ENCODE results near the gene SLC6A9.
A peak's percentile ranks its signal among the peaks of the same experiment; 100 is the strongest.

Gene SLC6A9

DNA sequence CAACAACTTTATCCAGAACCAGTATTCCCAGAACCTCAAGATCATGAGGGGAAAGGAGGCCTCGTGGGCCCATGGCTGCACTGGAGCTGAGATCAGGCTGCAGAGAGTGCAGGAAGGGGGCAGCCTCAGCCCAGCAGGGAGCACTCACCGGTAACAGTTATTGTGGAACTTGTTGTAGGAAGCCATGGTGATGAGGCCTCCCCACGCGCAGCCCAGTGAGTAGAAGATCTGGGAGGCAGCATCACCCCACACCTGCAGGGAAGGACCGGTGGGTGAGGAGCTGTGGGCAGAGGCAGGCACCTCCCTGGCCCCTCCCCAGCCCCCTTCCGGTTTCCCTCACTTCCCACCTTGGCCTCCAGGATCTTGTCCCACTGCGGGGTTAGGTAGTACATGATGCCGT, 29.1 kb downstream of the SLC6A9 start:
- DNase-seq (ENCODE audit: low read depth in 2 of 2) = no peak

DNA sequence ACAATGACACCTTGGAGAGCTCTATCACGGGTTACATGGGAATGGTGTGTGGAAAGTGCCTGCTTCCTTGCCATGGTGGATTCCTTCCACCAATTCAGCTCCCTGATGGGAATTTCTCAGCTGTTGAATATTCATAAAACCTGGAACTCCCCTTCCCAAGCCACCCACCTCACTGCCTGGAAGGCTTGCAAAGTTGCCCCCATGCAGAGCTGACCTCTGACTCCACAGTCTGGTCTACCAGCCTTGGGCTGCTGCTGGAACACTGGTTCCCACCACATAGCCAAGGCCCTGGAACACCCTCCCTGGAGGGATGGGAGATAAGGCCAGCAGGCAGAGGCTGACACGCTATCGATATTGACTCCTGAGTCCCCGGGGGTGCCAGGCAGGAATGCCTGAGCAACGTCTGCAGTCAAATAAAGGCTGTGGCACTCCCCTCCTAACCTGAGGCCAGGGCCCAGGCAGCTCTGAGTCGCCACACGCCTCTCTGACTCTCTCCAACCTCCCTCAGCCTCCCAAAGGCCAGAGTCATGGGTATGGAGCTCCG, 31.1 kb downstream of the SLC6A9 start:
- no peak for DNase-seq (ENCODE audit: low read depth in 2 of 2)

DNA sequence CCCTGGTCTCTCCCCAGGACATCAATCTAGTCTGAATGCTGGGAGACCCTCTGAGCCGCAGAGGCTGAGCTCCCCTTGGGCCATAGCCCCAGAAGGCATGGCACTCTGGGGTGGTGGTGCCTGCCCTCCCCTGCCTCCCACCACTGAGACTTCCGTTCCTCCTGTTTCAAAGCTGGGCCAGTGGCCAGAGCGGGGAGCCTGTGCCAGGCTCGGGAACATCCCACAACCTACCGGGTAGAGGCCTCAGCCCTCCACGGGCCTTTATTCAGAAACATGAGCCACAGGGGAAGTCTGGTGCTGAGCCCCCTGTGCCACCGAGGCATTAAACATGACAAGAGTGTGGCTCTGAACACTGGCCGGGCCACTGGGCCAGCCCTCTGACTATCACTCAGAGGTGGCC, 31.8 kb downstream of the SLC6A9 start:
- no peak for DNase-seq (ENCODE audit: low read depth in 2 of 2)

DNA sequence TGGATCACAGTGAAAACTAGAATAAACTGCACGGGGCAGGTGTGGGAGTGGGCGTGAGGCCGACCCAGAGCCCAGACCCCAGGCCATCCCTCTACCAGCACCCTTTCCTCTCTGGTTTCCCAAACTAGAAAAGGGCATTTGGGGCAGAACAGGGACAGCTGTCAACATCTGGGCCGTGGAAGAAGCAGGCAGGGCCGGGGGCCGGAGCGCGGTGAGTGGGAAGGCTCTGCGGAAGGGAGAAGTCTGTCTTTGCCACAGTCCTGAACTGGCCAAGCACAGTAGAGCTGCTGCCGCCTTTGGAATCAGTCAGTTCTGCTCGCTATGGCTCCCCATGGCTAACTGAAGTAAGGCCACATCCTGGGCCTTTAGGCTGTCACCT, 33.3 kb downstream of the SLC6A9 start:
- no peak for DNase-seq (ENCODE audit: low read depth in 2 of 2)

DNA sequence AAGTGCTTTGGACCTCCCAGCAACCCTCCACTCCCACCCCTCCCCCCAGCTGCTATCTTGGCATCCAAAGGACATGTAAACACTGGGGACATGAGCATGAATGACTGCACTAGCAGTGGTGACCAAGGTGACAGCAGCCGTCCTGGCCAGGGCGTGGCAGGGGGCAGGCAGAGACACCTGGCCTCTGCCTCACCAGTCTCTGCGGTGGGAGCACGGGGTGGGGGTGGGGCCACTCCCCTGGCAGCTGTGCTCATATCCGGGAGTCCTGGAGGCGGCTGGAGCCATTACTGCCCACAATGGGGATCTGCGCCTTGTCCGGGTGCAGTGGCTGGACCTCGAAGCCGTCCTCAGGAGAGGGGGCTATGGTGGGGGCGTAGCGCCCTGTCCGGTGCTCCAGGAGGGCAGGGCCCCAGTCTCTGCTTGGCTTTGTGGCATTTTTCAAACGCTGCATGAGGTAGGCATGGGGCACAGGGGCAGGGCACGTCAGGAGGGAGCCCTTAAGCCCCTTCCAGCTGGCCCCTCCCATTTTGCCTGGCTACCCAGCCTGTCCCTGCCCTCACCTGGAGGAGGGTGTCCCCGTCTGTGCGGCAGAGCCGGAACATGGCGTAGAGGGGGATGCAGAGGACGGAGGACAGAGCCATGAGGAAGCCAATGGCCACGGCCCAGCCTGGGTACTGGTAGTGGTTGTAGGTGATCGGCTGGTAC, 33.8 kb downstream of the SLC6A9 start:
- no peak for DNase-seq (ENCODE audit: low read depth in 2 of 2)

DNA sequence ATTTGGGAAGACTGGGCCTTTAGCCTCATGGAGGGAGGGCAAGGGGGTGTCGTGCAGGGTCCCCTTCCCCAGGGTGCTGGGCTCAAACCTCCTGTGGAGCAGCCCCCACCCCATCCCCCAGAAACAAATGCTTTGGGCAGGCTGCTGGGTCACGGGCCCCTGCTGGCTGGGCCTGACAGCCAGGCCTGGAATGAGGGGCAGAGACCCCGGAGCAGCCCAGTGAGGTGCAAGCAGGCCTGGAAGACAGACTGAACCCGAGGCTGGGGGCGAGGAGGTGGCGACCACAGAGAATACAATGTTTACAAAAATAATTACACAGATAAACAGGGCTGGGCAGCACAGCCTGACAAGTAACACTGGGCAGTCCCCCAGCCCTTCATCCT, 34.5 kb downstream of the SLC6A9 start:
- DNase-seq (ENCODE audit: low read depth in 2 of 2) = no peak

DNA sequence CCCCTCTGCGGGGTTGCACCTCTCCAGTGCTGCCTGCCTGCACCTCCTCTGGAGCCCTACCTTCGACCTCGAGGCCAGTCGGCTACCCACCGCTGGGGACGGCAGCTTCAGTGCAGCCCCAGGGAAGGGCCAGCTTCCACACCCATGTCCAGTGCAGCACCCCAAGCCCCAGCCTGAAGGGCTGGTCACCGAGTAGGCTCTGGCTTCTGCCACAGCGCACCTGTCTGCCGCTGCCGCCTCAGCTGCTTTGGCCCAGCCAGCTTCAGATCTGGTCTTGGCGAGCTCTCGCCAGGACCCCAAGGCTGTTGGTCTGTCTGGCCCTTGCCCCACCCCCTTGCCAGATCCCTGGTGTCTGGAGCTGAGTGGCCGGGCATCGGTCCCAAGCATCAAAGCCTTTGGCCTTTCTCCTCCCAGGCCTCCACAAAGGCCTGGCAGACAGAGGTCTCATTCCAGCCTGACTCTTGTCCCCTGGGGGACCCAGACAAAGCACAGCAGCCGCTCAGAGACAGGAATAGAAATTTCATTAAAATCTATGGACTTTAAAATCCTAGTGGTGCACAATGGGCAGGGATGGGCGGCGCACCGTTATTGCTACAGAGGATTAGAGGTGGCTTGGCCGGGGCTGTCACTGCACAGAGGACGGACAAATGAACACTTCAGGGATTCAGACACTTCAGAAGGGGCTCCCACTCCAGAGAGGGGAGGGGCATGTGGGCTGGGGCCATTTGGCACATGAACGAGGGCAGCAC, 35.1 kb downstream of the SLC6A9 start:
- DNase-seq (ENCODE audit: low read depth in 2 of 2) = no peak

DNA sequence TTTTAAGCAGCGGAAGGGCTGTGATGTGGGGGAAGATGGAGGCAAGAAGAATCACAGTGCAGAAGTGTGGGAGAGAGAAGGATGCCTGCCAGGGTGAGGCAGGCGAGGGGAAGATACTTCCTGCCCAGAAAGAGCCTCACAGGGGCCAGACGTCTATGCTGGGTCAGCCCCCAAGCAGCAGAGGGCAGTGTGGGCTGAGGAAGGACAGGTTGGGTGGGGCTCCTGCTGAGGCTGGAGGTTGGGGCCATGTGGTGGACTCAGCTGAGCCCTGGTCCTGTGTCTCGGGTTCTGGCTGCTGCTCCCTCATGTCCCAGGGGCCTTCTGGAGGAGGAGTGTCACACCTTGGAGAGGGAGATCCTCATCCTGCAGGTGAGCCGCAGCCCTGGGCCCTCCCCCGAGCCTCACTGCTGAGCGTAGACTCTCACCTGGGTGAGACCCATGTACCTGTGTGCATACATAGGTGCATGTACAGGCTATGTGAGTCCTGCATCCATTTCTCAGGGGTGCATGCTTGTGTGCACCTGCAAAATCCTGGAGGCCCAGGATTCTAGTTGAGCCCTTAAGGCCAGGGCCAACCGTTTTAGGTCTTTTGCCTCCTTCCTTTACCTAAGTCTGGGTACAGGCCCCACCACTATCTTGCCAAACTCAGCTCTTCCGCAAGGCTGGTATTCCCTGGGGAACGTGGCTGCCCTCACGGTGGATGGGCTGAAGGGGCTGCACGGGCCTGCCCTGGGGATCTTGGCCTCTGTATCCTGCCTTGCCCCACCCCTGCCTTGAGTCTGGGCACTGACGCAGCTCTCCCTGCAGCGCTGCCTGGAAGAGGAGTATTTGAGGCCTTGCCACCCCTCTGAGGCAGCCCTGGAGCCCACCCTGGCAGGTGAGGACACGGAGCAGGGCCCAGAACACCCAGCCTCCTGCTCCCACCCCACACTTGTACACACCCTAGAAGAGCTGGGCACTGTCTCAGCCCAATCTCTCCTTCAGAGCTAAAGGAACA, 36.2 kb downstream of the SLC6A9 start:
- DNase-seq (ENCODE audit: low read depth in 2 of 2) = no peak

DNA sequence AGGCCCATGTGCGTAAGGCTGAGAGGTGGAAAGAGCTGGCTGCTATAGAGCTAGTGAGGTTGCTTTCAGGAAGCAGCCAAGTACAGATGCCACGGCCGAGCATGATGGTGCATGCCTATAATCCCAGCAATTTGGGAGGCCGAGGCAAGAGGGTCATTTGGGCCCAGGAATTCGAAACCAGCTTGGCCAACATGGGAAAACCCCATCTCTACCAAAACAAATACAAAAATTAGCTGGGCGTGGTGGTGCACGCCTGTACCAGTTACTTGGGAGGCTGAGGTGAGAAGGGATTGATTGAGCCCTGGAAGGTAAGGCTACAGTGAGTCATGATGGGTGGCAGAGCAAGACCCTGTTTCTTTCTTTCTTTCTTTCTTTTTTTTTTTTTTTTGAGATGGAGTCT, 37.2 kb downstream of the SLC6A9 start:
- no peak for DNase-seq (ENCODE audit: low read depth in 2 of 2)

DNA sequence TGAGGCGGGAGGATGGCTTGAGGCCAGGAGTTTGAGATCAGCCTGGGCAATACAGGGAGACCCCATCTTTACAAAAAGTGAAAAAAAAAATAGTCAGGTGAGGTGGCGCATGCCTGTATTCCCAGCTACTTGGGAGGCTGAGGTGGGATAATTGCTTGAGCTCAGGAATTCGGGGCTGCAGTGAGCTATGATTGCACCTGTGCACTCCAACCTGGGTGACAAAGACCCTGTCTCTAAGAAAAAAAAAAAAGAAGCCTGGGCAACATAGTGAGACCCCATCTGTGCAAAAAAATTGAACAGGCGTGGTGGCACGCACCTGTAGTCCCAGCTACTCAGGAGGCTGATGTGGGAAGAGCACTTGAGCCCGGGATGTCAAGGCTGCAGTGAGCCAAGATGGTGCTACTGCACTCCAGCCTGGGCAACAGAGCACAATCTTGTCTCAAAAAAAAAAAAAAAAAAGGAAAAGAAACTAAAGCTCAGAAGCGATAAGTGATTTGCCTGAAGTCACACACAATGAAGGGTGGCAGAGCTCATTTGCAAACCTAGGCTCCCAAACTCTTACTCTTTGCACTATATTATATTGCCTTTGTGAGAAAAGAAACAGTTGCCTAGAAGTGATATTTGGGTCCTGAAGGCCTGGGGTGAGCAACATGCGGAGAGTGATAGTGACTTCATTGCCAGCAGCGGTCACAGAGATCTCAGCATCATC, 37.9 kb downstream of the SLC6A9 start:
- no peak for DNase-seq (ENCODE audit: low read depth in 2 of 2)

DNA sequence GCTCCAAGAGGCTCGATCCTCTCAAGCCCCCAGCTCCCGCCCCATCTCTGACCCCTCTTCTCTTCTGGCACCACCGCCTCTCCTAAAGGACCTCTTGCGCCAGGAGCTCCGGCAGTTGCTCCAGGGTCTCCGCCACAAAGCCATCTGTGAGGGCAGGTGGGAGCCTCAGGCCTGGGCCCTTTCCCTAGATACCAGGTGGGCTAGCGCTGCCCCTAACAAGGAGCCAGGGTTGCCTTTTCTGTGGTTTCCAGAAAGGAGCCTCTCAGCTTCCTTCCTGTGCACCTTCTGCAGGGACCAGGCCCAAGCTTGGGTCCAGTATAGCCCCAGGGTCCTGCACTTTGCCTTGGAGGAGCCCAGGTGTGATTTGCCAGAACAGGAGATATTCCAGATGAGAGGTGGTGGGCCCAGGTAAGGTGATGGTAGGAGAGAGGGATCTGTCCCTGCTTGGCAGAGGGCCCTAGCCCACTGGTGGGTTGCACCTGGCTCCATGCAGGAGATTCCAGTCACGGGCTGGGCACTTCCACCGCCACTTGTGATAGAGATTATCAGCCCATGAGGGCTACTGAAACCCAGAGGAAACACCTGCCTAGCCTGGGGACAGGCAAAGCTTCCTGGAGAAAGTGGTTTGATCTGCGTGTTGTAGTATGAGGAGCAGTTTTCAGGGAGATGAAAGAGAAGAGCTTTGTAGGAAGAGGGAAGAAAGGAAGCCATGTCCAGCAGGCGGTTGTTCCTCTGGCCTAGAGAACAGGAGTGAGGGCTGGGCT, 38.8 kb downstream of the SLC6A9 start:
- no peak for DNase-seq (ENCODE audit: low read depth in 2 of 2)

DNA sequence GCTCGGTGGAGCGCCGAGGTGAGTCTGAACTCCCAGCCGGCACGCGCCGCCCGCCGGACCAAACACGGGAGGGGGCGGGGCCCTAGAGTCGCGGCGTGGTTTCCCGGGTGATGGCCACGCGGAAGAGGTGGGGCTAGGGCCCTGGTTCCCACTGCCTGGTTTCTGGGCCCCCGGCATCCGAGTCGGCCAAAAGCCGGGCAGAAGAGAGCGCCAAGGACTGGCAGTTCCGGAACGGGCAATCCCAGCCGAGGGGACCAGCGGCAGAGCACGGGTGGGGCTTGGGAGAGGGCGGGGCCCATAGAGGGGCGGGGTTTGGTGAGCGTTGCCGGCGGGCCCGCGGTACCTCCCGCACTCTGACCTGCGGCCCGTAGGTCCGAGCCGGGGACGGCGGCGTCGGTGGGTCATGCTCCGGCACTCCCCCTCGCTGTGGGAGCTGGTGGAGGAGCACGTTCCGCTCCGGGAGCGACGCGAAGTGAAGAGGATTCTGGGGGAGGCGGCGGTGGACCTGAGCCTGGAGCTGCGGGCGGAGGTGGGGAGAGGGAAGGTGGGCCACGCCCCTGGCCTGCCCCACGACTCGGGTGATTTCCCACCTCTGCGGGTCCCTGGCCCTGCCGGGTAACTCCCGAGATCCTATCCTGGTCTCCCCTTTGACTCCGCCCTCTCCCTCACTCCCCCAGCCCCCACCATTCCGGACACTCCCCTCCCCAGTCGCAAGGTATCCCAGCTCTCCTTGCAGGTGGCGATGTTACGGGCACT, 39.6 kb downstream of the SLC6A9 start, which contains the start of gene CCDC24:
CCDC24 (plus strand) TSS at position 124 of the 756 bp plus-strand sequence; CDS start at position 404, 280 bp downstream.
- DNase-seq (ENCODE audit: low read depth in 2 of 2) = peak; percentile 47 to 55

DNA sequence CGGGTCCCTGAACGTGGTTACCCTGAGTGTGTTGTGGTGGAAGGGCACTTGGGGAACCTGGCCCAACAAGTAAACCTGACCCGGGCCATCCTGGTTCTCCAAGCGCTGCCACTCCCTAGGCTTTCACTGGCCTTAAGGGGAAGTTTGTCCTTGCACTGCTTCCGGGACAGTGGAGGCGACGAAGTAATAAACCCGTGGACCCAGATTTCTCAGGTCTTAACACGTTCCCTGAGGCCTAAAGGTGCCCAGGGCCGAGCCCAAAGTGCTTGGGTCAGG, 40.1 kb downstream of the SLC6A9 start:
- DNase-seq (ENCODE audit: low read depth in 2 of 2) = no peak

DNA sequence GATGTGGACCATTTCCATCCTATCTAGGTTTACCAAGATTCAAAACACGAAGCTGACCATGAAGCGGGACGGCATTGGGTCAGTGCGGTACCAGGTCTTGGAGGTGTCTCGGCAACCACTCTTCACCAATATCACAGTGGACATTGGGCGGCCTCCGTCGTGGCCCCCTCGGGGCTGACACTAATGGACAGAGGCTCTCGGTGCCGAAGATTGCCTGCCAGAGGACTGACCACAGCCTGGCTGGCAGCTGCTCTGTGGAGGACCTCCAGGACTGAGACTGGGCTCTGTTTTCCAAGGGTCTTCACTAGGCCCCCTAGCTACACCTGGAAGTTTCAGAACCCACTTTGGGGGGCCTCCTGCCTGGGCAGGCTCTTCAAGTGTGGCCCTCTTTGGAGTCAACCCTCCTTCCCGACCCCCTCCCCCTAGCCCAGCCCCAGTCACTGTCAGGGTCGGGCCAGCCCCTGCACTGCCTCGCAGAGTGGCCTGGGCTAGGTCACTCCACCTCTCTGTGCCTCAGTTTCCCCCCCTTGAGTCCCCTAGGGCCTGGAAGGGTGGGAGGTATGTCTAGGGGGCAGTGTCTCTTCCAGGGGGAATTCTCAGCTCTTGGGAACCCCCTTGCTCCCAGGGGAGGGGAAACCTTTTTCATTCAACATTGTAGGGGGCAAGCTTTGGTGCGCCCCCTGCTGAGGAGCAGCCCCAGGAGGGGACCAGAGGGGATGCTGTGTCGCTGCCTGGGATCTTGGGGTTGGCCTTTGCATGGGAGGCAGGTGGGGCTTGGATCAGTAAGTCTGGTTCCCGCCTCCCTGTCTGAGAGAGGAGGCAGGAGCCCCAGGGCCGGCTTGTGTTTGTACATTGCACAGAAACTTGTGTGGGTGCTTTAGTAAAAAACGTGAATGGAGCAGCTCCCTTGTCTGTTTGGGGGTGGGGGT, 40.7 kb downstream of the SLC6A9 start:
- no peak for DNase-seq (ENCODE audit: low read depth in 2 of 2)

DNA sequence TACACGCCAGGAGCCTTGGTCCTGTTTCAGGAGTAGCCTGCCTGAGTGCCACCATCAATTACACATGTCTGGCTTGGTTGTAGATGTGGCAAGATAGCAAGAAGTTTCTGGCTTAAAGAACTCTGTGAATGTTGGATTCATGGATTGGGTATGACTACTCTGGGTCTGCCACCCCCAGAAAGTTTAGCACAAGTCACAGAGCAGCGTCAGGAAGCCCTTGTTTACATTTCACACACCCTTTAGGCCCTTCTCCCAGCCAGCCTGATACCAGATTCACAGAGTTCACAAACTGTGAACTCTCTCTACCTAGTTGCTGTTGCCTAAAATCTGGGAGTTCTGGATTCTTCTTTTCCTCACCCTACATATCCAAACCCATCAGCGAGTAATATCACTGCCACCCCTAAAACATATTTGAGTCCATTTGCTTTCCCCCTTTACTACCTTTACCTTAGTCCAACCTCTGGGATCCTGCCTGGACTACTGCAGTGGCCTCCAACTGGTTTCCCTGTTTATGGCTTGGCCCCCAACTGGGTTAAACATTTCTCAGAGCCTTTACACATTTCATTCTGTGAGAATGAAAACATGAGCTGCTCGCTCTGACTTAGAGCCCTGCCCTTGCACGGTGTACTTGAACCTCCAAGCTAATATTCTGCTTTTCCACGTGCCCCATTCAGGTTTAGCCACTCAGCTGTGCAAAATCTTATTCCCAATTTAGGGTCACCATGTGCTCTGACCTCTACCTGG, 43.9 kb downstream of the SLC6A9 start:
- no peak for DNase-seq (ENCODE audit: low read depth in 2 of 2)

DNA sequence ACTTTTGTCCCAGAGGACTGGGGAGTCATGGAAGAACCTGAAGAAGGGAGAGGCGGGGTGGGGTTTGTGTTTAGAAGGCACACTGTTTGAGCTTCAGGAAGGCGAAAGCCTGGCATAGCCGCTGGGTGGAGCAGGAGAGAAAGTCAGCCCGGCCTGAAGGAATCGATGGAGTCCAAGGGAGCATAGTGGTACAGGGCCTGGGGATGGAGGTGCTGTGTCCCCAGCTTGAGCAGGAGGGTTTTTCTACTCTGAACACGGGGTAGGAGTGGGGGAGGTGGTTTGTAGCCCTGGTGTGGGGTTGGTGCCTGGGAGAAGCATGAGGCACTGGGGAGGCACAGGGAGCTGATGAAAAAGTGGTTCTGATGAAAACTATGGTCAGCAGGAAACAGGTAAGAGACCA, 44.5 kb downstream of the SLC6A9 start:
- DNase-seq (ENCODE audit: low read depth in 2 of 2) = no peak

DNA sequence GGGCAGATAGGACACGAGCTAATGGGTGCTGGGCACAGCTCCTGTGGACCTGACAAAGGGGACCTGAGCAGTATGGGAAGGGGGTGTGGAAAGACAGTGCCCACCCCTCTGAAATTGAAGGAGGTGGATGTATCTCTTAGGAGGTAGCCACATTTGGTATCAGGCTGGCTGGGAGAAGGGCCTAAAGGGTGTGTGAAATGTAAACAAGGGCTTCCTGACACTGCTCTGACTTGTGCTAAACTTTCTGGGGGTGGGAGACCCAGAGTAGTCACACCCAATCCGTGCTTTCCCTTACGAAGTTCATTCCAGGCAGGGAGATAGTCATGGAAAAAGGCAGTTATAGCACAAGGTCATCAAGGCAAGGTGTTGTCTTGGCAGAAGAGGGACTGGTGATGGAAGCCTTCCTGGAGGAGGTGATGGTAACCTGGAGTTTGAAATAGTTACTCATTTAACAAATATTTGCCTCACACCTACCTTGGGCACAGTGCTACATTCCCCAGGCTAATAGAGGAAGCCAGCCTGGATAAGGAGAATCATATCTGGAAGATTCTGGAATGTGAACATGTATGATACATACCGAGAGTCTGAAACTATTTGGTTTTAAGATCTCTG, 45.2 kb downstream of the SLC6A9 start:
- no peak for DNase-seq (ENCODE audit: low read depth in 2 of 2)

DNA sequence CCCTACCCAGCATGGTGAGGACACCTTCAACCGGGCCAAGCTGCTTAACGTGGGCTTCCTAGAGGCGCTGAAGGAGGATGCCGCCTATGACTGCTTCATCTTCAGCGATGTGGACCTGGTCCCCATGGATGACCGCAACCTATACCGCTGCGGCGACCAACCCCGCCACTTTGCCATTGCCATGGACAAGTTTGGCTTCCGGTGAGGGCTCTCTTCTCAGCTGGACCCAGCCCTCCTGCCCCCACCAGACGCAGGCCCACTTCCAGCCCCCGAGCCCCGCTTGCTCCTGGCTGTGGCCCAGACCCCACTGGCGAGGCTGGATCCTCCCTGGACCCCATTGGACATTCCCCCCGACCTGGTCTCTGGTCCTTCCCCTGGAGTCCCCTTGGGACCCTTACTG, 46.4 kb downstream of the SLC6A9 start:
- no peak for DNase-seq (ENCODE audit: low read depth in 2 of 2)
